SJCRH30 (cell line): Measurements from ENCODE around the gene OTOS. TPM values are rescaled to one million over a fixed set of nuclear protein-coding genes. Genes with fewer than 3 reads are reported as not detected.
A peak's percentile ranks its signal among the peaks of the same experiment; 100 is the strongest.

Experiments
- DNase-seq, 2 experiments: peaks; one replicate each; pipeline ENCODE4 v3.0.0-alpha.2; 2015 to 2020
- H3K27ac ChIP-seq: fragments of 250-450 bp; sonication (Bioruptor Pico); 2 replicates; pipeline ENCODE4 v1.5.1; 2020; ENCODE audit warnings: mild to moderate bottlenecking, moderate library complexity
- H3K27me3 ChIP-seq: fragments of 250-450 bp; sonication (Bioruptor Pico); 2 replicates; pipeline ENCODE4 v1.5.1; 2020; ENCODE audit warnings: mild to moderate bottlenecking, moderate library complexity
- H3K36me3 ChIP-seq: fragments of 250-450 bp; sonication (Bioruptor Pico); 2 replicates; pipeline ENCODE4 v1.5.1; 2020; ENCODE audit warnings: mild to moderate bottlenecking, moderate library complexity
- H3K4me1 ChIP-seq: fragments of 250-450 bp; sonication (Bioruptor Pico); 2 replicates; pipeline ENCODE4 v1.5.1; 2020; ENCODE audit warnings: mild to moderate bottlenecking, moderate library complexity
- H3K4me3 ChIP-seq: fragments of 250-450 bp; sonication (Bioruptor Pico); 2 replicates; pipeline ENCODE4 v1.5.1; 2020; ENCODE audit warnings: mild to moderate bottlenecking, moderate library complexity
- H3K9me3 ChIP-seq: fragments of 250-450 bp; sonication (Bioruptor Pico); replicated peaks from 2 replicates; pipeline ENCODE4 v1.5.1; 2020; ENCODE audit warnings: mild to moderate bottlenecking, moderate library complexity
- total RNA-seq: library from RNA; depleted of rRNA; stranded (reverse); fragments of >200 nt; shearing (Covaris generic); gene quantifications from 2 replicates; pipeline ENCODE4 v1.2.3, GENCODE V29; 2014

Gene OTOS
- total RNA-seq, 1 experiment from 2014 or later = not detected

DNA sequence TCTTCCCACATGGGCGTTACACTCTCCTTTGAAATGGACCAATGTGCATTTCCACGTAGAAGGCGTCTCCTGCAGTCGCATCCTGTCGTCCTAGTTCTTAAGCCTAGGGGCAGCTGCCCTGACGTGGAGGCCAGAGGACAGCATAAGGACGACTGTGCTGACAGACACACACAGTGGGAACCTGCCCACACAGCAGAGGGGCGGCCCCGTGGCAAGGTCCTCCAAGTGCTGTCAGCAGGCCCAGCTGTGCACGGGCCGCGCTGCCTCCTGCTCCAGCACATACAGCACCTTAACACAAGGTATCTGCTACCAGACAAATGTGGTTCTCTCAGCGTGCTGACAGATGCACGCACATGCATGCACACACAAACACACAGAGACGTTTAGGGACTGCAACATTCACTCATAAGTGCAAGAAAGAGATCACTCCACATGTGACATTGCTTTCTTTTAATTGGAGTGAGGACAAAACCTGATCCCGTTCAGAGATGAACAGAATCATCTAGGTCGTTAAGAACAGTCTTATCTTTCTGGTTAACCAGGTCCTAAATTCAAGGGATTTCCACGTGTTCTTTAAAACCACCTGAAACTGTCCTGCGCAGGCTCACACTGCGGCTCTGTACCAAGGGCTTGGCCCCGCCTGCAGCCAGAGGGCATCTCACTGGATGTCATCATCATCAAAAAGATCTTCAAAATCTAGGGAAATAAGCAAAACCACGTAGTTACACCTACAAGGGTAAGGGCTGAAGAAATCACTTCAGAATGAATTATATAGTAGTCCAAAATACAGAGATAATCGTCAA is 9.9 kb downstream of the OTOS start:
- no peak for DNase-seq
- no peaks in the 10 kb centered on the region for H3K9me3 ChIP-seq
- H3K4me1 ChIP-seq = peaks cover 16% of the 10 kb centered on the region
- H3K36me3 ChIP-seq = peaks cover 59% of the 10 kb centered on the region
- H3K27me3 ChIP-seq = no peaks in the 10 kb centered on the region
- H3K4me3 ChIP-seq = no peak overlapping the region
- no peak overlapping the region for H3K27ac ChIP-seq

DNA sequence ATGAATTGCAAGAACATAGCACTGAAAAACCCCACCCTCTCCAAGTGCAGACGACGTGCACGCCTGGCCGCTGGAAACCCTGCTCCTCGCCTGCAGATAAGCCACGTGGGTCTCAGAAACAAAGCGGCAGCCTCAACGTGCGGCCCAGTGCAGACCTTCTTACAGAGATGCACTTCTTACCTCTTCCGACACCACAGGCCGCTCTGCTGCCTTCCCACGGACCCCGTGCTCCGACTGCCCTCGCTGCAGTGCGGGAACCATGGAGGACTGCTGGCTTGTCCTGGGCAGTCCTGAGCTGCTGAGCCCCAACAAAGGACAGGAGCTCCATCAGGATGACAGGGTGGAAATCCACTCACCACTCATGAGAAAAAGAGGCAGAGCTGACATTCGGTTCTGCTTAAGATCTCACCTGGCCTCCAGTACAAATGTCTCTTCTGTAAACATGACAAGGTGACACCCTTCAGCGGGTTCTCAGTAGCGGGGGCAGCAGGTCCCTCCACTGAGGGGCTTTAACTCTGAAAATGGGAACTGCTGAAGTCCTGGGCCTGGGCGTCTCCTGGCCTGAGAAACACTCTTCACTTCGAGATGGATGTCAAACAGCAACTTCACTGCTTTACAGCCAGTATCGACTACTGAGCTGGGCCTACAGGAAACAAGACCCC is 10.6 kb downstream of the OTOS start:
- Histone ChIP-seq H3K9me3 (no peaks in the 10 kb centered on the region), H3K4me1 (peaks cover 16% of the 10 kb centered on the region), H3K27ac (no peak overlapping the region), H3K36me3 (peaks cover 59% of the 10 kb centered on the region), H3K27me3 (no peaks in the 10 kb centered on the region), H3K4me3 (no peak overlapping the region)
- no peak for DNase-seq

GRCh38 chr2:240129311-240129710 is 11.1 kb downstream of the OTOS start:
- DNase-seq = no peak
- H3K4me3 ChIP-seq = no peak overlapping the region
- H3K4me1 ChIP-seq = peaks cover 16% of the 10 kb centered on the region
- H3K9me3 ChIP-seq = no peaks in the 10 kb centered on the region
- peaks cover 59% of the 10 kb centered on the region for H3K36me3 ChIP-seq
- H3K27ac ChIP-seq = no peak overlapping the region
- H3K27me3 ChIP-seq = no peaks in the 10 kb centered on the region

DNA sequence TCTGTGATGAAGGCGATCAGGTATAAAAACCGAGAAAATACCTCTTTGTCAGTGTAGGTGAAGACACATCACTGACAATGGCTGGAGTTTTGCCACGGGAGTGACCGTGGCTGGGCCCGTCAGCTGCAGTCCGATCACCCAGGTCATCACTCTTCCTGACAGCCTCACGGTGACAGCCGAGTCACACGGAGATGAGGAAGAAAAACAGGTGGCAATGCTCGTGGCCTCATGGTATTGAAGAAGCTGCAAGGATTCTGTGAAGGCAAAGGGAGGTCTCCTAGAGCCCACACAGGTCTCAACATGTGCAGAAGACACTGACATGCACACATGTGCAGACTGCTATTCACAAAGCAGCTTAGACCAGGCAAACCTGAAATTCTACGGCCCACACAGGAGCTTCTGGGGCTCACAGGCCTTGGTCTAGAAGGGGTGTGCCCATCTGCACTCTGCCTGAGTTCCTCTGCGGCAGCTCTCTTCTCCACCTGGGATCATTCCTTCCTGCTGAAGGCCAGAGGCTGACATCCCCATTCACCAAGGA is 11.8 kb downstream of the OTOS start:
- H3K27ac ChIP-seq = peak overlapping the region; percentile 76
- peaks cover 57% of the 10 kb centered on the region for H3K36me3 ChIP-seq
- DNase-seq = peak; percentile 57 to 68
- H3K4me3 ChIP-seq = no peak overlapping the region
- H3K27me3 ChIP-seq = no peaks in the 10 kb centered on the region
- H3K4me1 ChIP-seq = peaks cover 16% of the 10 kb centered on the region
- H3K9me3 ChIP-seq = no peaks in the 10 kb centered on the region

DNA sequence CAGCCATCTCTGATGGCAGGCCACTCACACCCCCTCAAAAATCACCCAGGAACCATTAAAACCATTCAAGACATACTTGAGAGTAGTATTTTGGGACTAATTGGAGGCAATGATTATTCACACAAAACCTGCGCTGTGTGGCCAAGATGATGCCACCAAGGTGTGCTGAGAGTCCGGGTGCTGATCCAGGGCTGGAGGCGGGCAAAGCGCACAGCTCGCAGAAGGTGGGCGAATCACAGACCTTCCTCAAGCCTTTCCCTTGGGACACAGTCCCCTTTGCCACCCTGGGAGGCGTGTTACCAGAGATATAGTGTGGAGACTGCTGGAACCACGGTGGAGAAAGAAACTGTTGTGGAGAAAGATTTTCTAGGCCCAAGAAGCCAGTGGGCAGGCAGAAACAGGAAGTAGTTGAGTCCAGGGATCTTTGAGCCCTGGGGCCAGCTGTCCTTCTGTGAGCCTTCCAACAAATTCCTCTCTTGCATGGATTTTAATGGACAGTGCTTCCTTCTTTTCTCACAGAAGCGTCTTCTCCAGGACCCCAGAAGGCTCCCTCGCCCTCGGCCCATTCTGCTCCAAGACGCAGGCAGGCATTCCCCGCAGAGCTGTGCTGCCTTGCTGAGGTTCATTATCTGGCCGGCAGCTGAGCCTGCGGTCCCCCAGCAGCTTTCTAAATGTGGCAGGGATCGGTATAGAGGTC is 12.4 kb downstream of the OTOS start:
- H3K9me3 ChIP-seq = no peaks in the 10 kb centered on the region
- no peaks in the 10 kb centered on the region for H3K27me3 ChIP-seq
- peaks cover 17% of the 10 kb centered on the region for H3K4me1 ChIP-seq
- DNase-seq = peak in 1 of 2 experiments; percentile 32
- H3K4me3 ChIP-seq = no peak overlapping the region
- peak overlapping the region; percentile 76 for H3K27ac ChIP-seq
- H3K36me3 ChIP-seq = peaks cover 53% of the 10 kb centered on the region

DNA sequence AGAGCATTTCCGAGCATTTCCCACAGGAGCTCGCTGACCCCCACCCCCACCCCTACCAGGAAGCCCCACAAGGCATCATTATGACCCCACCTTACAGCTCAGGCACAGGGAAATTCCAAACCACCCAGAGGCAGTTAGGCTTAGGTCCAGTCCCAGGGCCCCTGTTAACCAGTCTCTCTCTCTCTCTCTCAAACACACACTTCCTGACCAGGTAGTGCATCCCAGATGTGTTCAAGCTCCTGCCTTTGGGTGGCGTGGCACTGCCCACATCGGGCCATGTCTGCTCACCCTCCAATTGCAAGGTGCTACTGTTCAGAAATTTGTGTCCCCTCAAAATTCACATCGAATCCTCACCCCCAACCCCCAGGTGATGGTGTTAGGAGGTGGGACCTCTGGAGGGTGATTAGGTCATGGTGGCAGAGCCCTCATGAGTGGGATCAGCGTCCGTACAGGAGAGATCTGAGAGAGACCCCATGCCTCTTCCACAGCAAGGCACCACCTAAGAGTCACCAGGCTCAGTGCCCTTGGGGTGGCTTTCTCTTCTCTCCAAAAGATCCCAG is 13.2 kb downstream of the OTOS start:
- Histone ChIP-seq H3K9me3 (no peaks in the 10 kb centered on the region), H3K4me1 (peaks cover 19% of the 10 kb centered on the region), H3K27ac (no peak overlapping the region), H3K4me3 (no peak overlapping the region), H3K27me3 (no peaks in the 10 kb centered on the region), H3K36me3 (peaks cover 45% of the 10 kb centered on the region)
- no peak for DNase-seq

DNA sequence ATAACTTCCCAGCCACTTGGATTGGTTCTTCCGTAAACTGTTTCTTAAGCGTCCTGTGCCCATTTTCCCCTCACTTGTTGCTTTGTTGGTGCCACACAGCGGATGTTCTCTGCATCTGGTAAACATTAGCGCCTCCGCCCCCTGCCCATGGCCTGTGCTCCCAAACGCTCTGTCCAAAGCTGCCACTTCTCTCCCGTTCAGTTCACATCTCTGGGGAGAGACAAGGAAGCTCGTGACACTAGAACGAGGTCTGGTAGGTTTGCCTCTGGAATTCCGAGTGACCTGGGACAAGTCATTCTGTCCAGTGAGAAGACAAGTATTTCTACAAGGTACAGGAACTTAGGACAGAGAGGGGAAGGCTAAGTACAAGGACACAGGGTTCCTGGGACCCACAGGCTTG is 13.7 kb downstream of the OTOS start:
- Histone ChIP-seq H3K9me3 (no peaks in the 10 kb centered on the region), H3K27me3 (no peaks in the 10 kb centered on the region), H3K36me3 (peaks cover 39% of the 10 kb centered on the region), H3K27ac (no peak overlapping the region), H3K4me3 (no peak overlapping the region), H3K4me1 (peaks cover 19% of the 10 kb centered on the region)
- DNase-seq = no peak

- Histone ChIP-seq H3K4me3 (no peak overlapping the region), H3K27me3 (no peaks in the 10 kb centered on the region), H3K36me3 (peaks cover 31% of the 10 kb centered on the region), H3K4me1 (peaks cover 19% of the 10 kb centered on the region), H3K27ac (no peak overlapping the region), H3K9me3 (no peaks in the 10 kb centered on the region)
- no peak for DNase-seq
These were observed 14.7 kb downstream of the OTOS start for GRCh38 chr2:240125742-240126141.

- peaks cover 19% of the 10 kb centered on the region for H3K4me1 ChIP-seq
- no peaks in the 10 kb centered on the region for H3K9me3 ChIP-seq
- H3K4me3 ChIP-seq = no peak overlapping the region
- no peak for DNase-seq
- H3K36me3 ChIP-seq = peaks cover 20% of the 10 kb centered on the region
- H3K27ac ChIP-seq = no peak overlapping the region
- no peaks in the 10 kb centered on the region for H3K27me3 ChIP-seq
These were observed 15.8 kb downstream of the OTOS start for GRCh38 chr2:240124651-240125030.

- no peak overlapping the region for H3K4me3 ChIP-seq
- H3K27me3 ChIP-seq = no peaks in the 10 kb centered on the region
- no peak for DNase-seq
- H3K27ac ChIP-seq = no peak overlapping the region
- peaks cover 19% of the 10 kb centered on the region for H3K36me3 ChIP-seq
- no peaks in the 10 kb centered on the region for H3K9me3 ChIP-seq
- H3K4me1 ChIP-seq = peaks cover 16% of the 10 kb centered on the region
These were observed 16.4 kb downstream of the OTOS start for GRCh38 chr2:240123821-240124650.

DNA sequence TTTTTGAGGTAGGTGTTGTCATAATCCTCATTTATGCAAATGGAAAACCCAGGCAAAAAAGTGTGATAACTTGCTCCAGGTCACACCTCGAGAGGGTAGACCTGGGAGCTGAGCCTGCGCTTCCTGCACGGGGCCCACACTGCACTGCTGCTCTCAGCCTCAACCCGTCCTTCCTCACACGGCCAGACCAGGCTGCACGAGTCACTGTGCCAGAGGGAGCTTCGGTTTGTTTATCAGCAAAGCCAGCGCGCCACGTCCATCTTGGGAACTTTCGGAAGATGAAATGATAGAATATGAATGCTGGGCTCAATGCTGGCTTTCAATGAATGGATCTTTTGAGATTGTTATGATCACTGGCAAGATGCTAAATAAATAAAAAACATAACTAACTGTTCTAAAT is 18.8 kb downstream of the OTOS start:
- Histone ChIP-seq H3K9me3 (no peaks in the 10 kb centered on the region), H3K4me3 (no peak overlapping the region), H3K4me1 (peaks cover 3% of the 10 kb centered on the region; the same call in 1 of the 2 replicates), H3K27me3 (no peaks in the 10 kb centered on the region), H3K36me3 (peaks cover 5% of the 10 kb centered on the region; the same call in 1 of the 2 replicates), H3K27ac (no peak overlapping the region)
- no peak for DNase-seq

- Histone ChIP-seq H3K4me3 (no peak overlapping the region), H3K27ac (no peak overlapping the region), H3K9me3 (no peaks in the 10 kb centered on the region), H3K27me3 (no peaks in the 10 kb centered on the region), H3K36me3 (no peaks in the 10 kb centered on the region), H3K4me1 (peaks cover 3% of the 10 kb centered on the region; the same call in 1 of the 2 replicates)
- no peak for DNase-seq
These were observed 19.3 kb downstream of the OTOS start for GRCh38 chr2:240121190-240121589.

GRCh38 chr2:240114233-240114632 is 26.2 kb downstream of the OTOS start:
- DNase-seq = no peak
- Histone ChIP-seq H3K36me3 (no peaks in the 10 kb centered on the region), H3K27me3 (peaks cover 7% of the 10 kb centered on the region; the same call in 1 of the 2 replicates), H3K9me3 (no peaks in the 10 kb centered on the region), H3K4me1 (no peaks in the 10 kb centered on the region), H3K27ac (no peak overlapping the region), H3K4me3 (no peak overlapping the region)
